ENCODE results near the gene IFNA14.

DNA sequence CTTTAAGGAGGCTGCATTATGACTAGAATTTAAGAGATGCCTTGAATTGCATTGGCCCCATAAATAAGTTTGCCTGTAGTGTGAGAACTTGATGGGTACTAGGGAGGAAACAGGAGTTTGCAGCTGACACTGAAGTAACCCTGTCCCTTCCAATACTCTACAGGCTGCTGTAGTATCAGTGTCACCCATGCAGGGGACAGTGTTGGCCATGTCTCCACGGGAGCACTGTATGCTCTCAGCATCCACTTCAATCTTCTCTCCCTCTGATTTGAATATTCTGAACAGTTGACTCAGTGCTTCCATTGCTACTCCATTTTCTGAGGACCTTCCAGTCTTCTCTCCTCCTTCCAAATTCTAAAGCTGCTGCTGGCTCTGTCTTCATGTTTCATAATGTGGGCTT is 11.4 kb upstream of the IFNA14 start:
- TF ChIP-seq EZH2phosphoT487 (IDR thresholded peaks at IDR 0.05; ENCODE audit: borderline replicate concordance), result no peak
- TF ChIP-seq, protein P1, sequence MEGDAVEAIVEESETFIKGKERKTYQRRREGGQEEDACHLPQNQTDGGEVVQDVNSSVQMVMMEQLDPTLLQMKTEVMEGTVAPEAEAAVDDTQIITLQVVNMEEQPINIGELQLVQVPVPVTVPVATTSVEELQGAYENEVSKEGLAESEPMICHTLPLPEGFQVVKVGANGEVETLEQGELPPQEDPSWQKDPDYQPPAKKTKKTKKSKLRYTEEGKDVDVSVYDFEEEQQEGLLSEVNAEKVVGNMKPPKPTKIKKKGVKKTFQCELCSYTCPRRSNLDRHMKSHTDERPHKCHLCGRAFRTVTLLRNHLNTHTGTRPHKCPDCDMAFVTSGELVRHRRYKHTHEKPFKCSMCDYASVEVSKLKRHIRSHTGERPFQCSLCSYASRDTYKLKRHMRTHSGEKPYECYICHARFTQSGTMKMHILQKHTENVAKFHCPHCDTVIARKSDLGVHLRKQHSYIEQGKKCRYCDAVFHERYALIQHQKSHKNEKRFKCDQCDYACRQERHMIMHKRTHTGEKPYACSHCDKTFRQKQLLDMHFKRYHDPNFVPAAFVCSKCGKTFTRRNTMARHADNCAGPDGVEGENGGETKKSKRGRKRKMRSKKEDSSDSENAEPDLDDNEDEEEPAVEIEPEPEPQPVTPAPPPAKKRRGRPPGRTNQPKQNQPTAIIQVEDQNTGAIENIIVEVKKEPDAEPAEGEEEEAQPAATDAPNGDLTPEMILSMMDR (conservative IDR thresholded peaks at IDR 0.05; ENCODE audit: low read length), result peak; percentile 47
